ENCODE data around the gene REXO1. TPM values are rescaled to one million over a fixed set of nuclear protein-coding genes. Genes with fewer than 3 reads are reported as not detected.

Gene REXO1
- total and polyA plus RNA-seq, 2 of the 8 experiments (the other 6 are each of a cell fraction or from before 2014, with no cell fraction given): 42.4 to 44.3 TPM

- FAIRE-seq: no peak
- WGBS, 2 experiments (ENCODE audit: extremely low coverage in 1 of 2, insufficient coverage in 1 of 2, insufficient read length in 1 of 2, insufficient replicate concordance in 2 of 2, low coverage in 1 of 2, low lambda C conversion rate in 2 of 2, missing lambda C conversion rate in 1 of 2): 19% methylated on average over 24 of the region's 28 CpGs; no CpG with 5 or more reads in 1 of the 2 experiments
- Histone ChIP-seq H2BK5ac (ENCODE audit: low read depth, low read length) (no peak overlapping the region), H3K4me3 (ENCODE audit: extremely low read depth in 1 of 4, insufficient read depth in 2 of 4, low read depth in 3 of 4, low read length in 4 of 4) (peak overlapping the region; percentile 66 to 84 (median 76)), H3K23me2 (ENCODE audit: low read depth, low read length) (peaks cover 12% of the 10 kb centered on the region; the same call in 1 of the 2 replicates), H4K8ac (ENCODE audit: extremely low read depth, insufficient read depth, low read length) (no peak overlapping the region), H2AK5ac (ENCODE audit: low read depth, low read length) (no peak overlapping the region), H2BK120ac (replicated peaks; ENCODE audit: low read depth, low read length) (no peak overlapping the region), H3K9me3 (ENCODE audit: insufficient read depth in 2 of 2, low read depth in 1 of 2, low read length in 1 of 2) (no peaks in the 10 kb centered on the region), H3K79me1 (ENCODE audit: low read depth, low read length) (peaks cover 16% of the 10 kb centered on the region), H4K5ac (ENCODE audit: insufficient read length, low read depth, low read length) (no peak overlapping the region), H3K27me3 (replicated peaks in 1 of 4; ENCODE audit: control insufficient read depth in 3 of 4, extremely low read depth in 1 of 4, insufficient read depth in 3 of 4, low read length in 3 of 4) (peaks cover 0 to 15% (median 6%) of the 10 kb centered on the region in 4 experiments; a peak in 5 of 7 replicates), H3K79me2 (ENCODE audit: control insufficient read depth in 1 of 2, insufficient read depth in 2 of 2, low read length in 2 of 2) (peaks cover 18 to 61% of the 10 kb centered on the region in 2 experiments; a peak in 3 of 4 replicates), H3K27ac (ENCODE audit: low read depth, low read length) (no peak overlapping the region), H3K9ac (replicated peaks in 1 of 4; ENCODE audit: extremely low read depth in 1 of 4, low read depth in 3 of 4, low read length in 3 of 4) (no peak overlapping the region), H3K4ac (replicated peaks; ENCODE audit: insufficient read length, low read depth, low read length) (no peak overlapping the region), H3K56ac (replicated peaks; ENCODE audit: insufficient read length, low read depth, low read length) (no peak overlapping the region), H3K4me1 (replicated peaks in 1 of 4; ENCODE audit: control insufficient read depth in 3 of 4, insufficient read depth in 4 of 4, low read length in 3 of 4) (peaks cover 0 to 57% (median 43%) of the 10 kb centered on the region in 4 experiments; a peak in 6 of 7 replicates), H2AFZ (ENCODE audit: low read length) (no peak overlapping the region), H3K36me3 (ENCODE audit: control insufficient read depth in 2 of 4, insufficient read depth in 4 of 4, low read length in 3 of 4) (no peaks in the 10 kb centered on the region), H3K23ac (ENCODE audit: insufficient read length) (no peak overlapping the region), H3K4me2 (ENCODE audit: insufficient read depth in 1 of 2, low read depth in 2 of 2, low read length in 2 of 2) (peak overlapping the region; percentile 89 to 90), H2BK20ac (ENCODE audit: low read length) (no peak overlapping the region), H3K14ac (ENCODE audit: insufficient read length) (no peak overlapping the region), H3K18ac (ENCODE audit: extremely low read depth, low read length) (no peak overlapping the region), H4K20me1 (replicated peaks in 1 of 2; ENCODE audit: control insufficient read depth in 1 of 2, insufficient read depth in 2 of 2, low read length in 2 of 2) (peaks cover 34 to 50% of the 10 kb centered on the region in 2 experiments), H4K91ac (replicated peaks; ENCODE audit: insufficient read length, low read length) (no peak overlapping the region), H2BK15ac (ENCODE audit: low read length) (no peak overlapping the region), H2BK12ac (ENCODE audit: low read depth, low read length) (no peak overlapping the region)
- no peak for DNase-seq (ENCODE audit: low read depth in 1 of 2, low spot score in 2 of 2)
- no peak for TF ChIP-seq SP2 (IDR thresholded peaks at IDR 0.05; ENCODE audit: low read length)
- POLR2A ChIA-PET (ENCODE audit: partially characterized antibody): interaction anchor here (1.1 to 1.3 kb wide), 2 partner anchors 12 to 43 kb away, joined by 3 to 4 read pairs; partner anchors contain the start of gene REXO1
- CTCF ChIA-PET (ENCODE audit: partially characterized antibody): interaction anchor here (0.9 to 1.7 kb wide), 3 partner anchors 17 to 28 kb away, joined by 3 to 5 read pairs (median 3); no protein-coding TSS in a partner anchor
These were observed 12.7 kb upstream of the REXO1 start for GRCh38 chr19:1860821-1861598.

Data from H1 (cell line).